ENCODE results near the gene PLPP2. TPM values are rescaled to one million over a fixed set of nuclear protein-coding genes. Genes with fewer than 3 reads are reported as not detected.

PLPP2 gene
- total RNA-seq, 1 donor from 2014 or later, result 26.2 TPM

DNA sequence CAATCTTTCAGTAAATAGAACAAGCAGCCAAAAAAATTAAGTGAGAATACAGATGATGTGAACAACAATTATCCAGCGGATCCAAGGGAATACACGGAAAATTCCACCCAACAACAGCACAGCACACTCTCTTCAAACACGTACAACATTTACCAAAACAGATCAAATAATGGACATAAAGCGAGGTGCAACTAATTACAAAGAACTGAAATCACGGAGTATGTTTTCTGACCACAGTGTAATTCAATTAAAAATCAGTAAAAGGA lies 27.2 kb upstream of the PLPP2 start:
- H3K27ac Mint-ChIP-seq (ENCODE audit: unreplicated experiment), result no peak overlapping the region
- H3K27me3 Mint-ChIP-seq (ENCODE audit: unreplicated experiment), result peaks cover 3% of the 10 kb centered on the region
- peaks cover 50% of the 10 kb centered on the region for H3K36me3 Mint-ChIP-seq (ENCODE audit: low read depth, unreplicated experiment)
- peak overlapping the region; percentile 4 for H3K4me3 Mint-ChIP-seq (ENCODE audit: unreplicated experiment)
- DNase-seq (ENCODE audit: low spot score), result no peak
- H3K9me3 Mint-ChIP-seq (ENCODE audit: unreplicated experiment), result peaks cover 4% of the 10 kb centered on the region
- TF ChIP-seq, protein P1, sequence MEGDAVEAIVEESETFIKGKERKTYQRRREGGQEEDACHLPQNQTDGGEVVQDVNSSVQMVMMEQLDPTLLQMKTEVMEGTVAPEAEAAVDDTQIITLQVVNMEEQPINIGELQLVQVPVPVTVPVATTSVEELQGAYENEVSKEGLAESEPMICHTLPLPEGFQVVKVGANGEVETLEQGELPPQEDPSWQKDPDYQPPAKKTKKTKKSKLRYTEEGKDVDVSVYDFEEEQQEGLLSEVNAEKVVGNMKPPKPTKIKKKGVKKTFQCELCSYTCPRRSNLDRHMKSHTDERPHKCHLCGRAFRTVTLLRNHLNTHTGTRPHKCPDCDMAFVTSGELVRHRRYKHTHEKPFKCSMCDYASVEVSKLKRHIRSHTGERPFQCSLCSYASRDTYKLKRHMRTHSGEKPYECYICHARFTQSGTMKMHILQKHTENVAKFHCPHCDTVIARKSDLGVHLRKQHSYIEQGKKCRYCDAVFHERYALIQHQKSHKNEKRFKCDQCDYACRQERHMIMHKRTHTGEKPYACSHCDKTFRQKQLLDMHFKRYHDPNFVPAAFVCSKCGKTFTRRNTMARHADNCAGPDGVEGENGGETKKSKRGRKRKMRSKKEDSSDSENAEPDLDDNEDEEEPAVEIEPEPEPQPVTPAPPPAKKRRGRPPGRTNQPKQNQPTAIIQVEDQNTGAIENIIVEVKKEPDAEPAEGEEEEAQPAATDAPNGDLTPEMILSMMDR (IDR thresholded peaks at IDR 0.05; ENCODE audit: unreplicated experiment), result no peak
- peaks cover 12% of the 10 kb centered on the region for H3K4me1 Mint-ChIP-seq (ENCODE audit: unreplicated experiment)

DNA sequence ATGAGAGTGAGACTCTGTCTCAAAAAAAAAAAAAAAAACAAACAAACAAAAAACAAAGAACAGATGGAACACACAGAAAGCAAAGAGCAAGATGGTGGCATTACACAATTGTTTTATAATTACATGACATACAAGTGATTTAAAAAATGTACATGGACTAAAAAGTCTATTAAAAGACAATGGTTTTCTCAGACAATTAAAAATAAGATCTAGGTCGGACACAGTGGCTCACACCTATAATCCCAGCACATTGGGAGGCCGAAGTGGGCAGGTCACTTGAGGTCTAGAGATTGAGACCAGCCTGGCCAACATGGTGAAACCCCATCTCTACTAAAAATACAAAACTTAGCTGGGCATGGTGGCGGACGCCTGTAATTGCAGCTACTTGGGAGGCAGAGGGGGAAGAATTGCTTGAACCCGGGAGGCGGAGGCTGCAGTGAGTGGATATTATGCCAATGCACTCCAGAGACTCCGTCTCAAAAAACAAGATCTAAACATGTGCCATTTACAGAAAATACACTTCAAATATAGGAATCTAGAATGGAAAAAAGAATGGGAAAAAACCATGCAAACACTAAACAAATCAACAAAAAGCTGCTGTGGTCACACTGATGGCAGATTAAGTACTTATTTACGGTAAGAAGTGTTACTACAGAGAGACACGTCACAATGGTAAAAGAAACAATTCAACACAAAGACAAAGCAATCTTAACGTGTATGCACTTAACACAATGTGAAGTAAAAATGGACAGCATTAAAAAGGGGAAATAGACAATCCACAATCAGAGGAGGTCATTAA lies 26.7 kb upstream of the PLPP2 start:
- Mint-ChIP-seq H3K27ac (ENCODE audit: unreplicated experiment) (no peak overlapping the region), H3K27me3 (ENCODE audit: unreplicated experiment) (peaks cover 3% of the 10 kb centered on the region), H3K9me3 (ENCODE audit: unreplicated experiment) (peaks cover 4% of the 10 kb centered on the region), H3K4me1 (ENCODE audit: unreplicated experiment) (peaks cover 12% of the 10 kb centered on the region), H3K36me3 (ENCODE audit: low read depth, unreplicated experiment) (peaks cover 50% of the 10 kb centered on the region), H3K4me3 (ENCODE audit: unreplicated experiment) (peak overlapping the region; percentile 24)
- TF ChIP-seq, protein P1 (IDR thresholded peaks at IDR 0.05; ENCODE audit: unreplicated experiment), result peak; percentile 32
- DNase-seq (ENCODE audit: low spot score), result no peak

DNA sequence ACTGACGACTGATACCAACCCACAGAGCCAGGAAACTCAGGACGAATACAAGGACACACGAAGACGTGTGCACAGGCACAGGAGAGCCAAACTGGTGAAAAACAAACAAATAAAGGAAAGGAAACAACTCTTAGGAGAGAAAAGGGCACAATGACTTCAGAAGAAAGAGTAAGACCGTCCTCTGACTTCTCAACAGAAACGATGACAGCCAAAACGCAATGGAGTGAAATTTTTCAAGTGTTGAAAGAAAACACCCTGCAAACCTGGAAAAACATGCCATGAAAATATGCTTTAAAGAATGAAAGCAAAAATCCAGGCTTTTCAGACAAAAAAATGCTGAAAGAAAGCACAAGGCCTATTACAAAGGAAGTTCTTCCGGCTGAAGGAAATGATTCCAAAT lies 24.6 kb upstream of the PLPP2 start:
- Mint-ChIP-seq H3K4me1 (ENCODE audit: unreplicated experiment) (peaks cover 12% of the 10 kb centered on the region), H3K27me3 (ENCODE audit: unreplicated experiment) (peaks cover 3% of the 10 kb centered on the region), H3K4me3 (ENCODE audit: unreplicated experiment) (peak overlapping the region; percentile 68), H3K36me3 (ENCODE audit: low read depth, unreplicated experiment) (peaks cover 46% of the 10 kb centered on the region), H3K9me3 (ENCODE audit: unreplicated experiment) (peaks cover 4% of the 10 kb centered on the region), H3K27ac (ENCODE audit: unreplicated experiment) (peak overlapping the region; percentile 87)
- TF ChIP-seq, protein P1 (IDR thresholded peaks at IDR 0.05; ENCODE audit: unreplicated experiment), result no peak
- no peak for DNase-seq (ENCODE audit: low spot score)

DNA sequence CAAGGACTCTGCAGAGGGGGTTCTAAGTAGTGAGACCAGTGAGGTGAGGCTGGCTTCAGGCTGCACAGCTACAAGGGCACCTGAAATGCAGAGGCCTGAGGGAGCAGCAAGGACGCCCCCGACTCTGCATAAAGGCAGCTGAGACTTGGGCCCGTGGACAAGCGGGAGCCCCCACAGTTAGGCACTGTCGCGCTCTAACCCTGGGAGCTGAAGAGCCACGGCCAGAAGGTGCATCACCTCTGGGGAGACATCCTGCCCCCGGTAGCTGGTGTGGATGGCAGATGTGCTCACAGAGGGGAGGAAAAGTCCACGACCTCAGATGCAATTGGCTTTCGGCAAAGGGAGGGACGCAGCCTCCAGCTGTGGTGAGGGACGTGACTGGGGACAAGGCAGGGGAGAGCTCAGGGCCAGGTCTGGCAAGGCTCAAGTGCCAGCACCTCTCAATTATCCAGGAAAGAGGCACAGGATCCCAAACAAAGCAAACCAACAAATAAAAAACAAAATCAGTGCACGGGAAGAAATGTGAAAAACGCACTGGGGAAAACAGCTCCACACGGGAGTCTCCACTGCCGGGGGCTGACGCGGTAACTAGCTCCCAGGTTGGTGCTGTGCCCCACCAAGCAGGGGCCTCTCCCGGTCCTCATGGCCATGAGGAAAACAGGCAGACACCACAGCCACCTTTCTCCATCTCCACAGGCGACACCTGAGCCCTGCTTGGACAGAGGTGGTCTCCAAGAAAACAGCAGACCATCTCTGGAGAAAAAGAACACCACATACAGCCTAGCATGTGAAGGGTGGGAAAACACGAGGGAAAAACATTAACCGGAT lies 23.0 kb upstream of the PLPP2 start:
- peak overlapping the region; percentile 36 for H3K27ac Mint-ChIP-seq (ENCODE audit: unreplicated experiment)
- peaks cover 4% of the 10 kb centered on the region for H3K9me3 Mint-ChIP-seq (ENCODE audit: unreplicated experiment)
- DNase-seq (ENCODE audit: low spot score), result no peak
- H3K27me3 Mint-ChIP-seq (ENCODE audit: unreplicated experiment), result peaks cover 2% of the 10 kb centered on the region
- peaks cover 38% of the 10 kb centered on the region for H3K36me3 Mint-ChIP-seq (ENCODE audit: low read depth, unreplicated experiment)
- TF ChIP-seq, protein P1 (IDR thresholded peaks at IDR 0.05; ENCODE audit: unreplicated experiment), result no peak
- peak overlapping the region; percentile 54 for H3K4me3 Mint-ChIP-seq (ENCODE audit: unreplicated experiment)
- peaks cover 12% of the 10 kb centered on the region for H3K4me1 Mint-ChIP-seq (ENCODE audit: unreplicated experiment)

Measured in endothelial cell (in vitro differentiated cells).